Nephron (organoid): ENCODE measurements around the gene DENND2C.

Source experiments
- H3K27ac Mint-ChIP-seq, 3 experiments: 2 replicates each; pipeline ENCODE4 v1.8.0; 2020; ENCODE audit warnings: mixed read lengths in 3 of 3, mild to moderate bottlenecking in 2 of 3, moderate library complexity in 1 of 3
- H3K27me3 Mint-ChIP-seq: 2 replicates; pipeline ENCODE4 v1.8.0; 2021; ENCODE audit warnings: low read depth, mild to moderate bottlenecking, moderate library complexity, mixed read lengths
- H3K36me3 Mint-ChIP-seq: 2 replicates; pipeline ENCODE4 v1.8.0; 2020; ENCODE audit warnings: low read depth, mixed read lengths
- H3K4me1 Mint-ChIP-seq: 2 replicates; pipeline ENCODE4 v1.8.0; 2020; ENCODE audit warnings: mixed read lengths
- H3K4me3 Mint-ChIP-seq, 3 experiments: 2 replicates each; pipeline ENCODE4 v1.8.0; 2020; ENCODE audit warnings: mild to moderate bottlenecking in 3 of 3, mixed read lengths in 3 of 3, moderate library complexity in 2 of 3
- H3K9me3 Mint-ChIP-seq: 2 replicates; pipeline ENCODE4 v1.8.0; 2020; ENCODE audit warnings: mixed read lengths
- CTCF ChIP-seq, 3 experiments: fragments of 200-600 bp; sonication (generic); IDR thresholded peaks; one replicate each; pipeline ENCODE4 v1.5.0; 2021; ENCODE audit warnings: antibody characterized with exemption in 3 of 3; ENCODE audit not compliant: unreplicated experiment in 3 of 3

The DENND2C gene

DNA sequence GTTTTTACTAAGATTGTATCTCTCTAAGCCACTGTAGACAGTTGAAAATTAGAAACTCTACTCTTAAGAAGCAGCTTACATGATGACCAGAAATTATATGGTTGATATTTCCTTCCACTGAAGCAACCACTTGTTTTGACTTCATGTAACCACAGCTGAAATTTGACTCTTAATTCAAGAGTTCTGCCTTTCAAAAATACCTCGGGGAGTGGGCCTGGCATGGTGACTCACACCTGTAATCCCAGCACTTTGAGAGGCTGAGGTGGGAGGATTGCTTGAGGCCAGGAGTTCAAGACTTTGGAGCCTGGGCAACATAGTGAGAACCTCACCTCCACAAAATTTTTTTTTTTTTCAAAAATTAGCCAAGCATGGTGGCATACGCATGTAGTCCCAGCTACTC is 21.2 kb upstream of the DENND2C start:
- H3K9me3 Mint-ChIP-seq: no peaks in the 10 kb centered on the region
- peaks cover 12% of the 10 kb centered on the region for H3K27me3 Mint-ChIP-seq
- H3K4me3 Mint-ChIP-seq: no peak overlapping the region
- no peak for TF ChIP-seq CTCF (IDR thresholded peaks at IDR 0.05; ENCODE audit: unreplicated experiment in 3 of 3)
- H3K36me3 Mint-ChIP-seq: no peaks in the 10 kb centered on the region
- H3K4me1 Mint-ChIP-seq: peaks cover 9% of the 10 kb centered on the region
- no peak overlapping the region for H3K27ac Mint-ChIP-seq

- Mint-ChIP-seq H3K27ac (no peak overlapping the region), H3K4me1 (peaks cover under 1% of the 10 kb centered on the region), H3K4me3 (no peak overlapping the region), H3K27me3 (peaks cover 18% of the 10 kb centered on the region), H3K36me3 (no peaks in the 10 kb centered on the region), H3K9me3 (no peaks in the 10 kb centered on the region)
- TF ChIP-seq CTCF (IDR thresholded peaks at IDR 0.05; ENCODE audit: unreplicated experiment in 3 of 3): no peak
These were observed 20.3 kb upstream of the DENND2C start for GRCh38 chr1:114690148-114690547.

DNA sequence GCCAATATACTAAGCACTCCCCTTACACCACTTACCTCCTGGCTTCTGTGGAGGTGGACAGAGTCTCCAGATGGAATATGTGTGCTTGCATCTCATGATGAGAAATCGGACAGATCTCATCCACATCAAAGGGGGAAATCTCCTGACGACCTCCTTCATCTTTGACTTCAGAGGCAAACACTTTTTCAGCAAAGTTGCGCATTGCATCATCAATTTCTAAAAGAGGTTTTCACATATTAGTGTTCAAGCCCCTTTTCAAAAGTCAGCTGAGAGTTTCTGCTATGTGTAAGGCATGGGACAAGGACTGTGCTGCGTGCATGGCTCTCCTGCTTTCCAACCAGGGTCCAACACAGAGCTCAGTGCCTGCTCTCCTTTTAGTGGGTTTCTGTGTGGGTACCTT is 18.7 kb upstream of the DENND2C start:
- TF ChIP-seq CTCF (IDR thresholded peaks at IDR 0.05; ENCODE audit: unreplicated experiment in 3 of 3): no peak
- Mint-ChIP-seq H3K4me3 (no peak overlapping the region), H3K9me3 (no peaks in the 10 kb centered on the region), H3K27me3 (peaks cover 19% of the 10 kb centered on the region), H3K4me1 (no peaks in the 10 kb centered on the region), H3K36me3 (no peaks in the 10 kb centered on the region), H3K27ac (no peak overlapping the region)

DNA sequence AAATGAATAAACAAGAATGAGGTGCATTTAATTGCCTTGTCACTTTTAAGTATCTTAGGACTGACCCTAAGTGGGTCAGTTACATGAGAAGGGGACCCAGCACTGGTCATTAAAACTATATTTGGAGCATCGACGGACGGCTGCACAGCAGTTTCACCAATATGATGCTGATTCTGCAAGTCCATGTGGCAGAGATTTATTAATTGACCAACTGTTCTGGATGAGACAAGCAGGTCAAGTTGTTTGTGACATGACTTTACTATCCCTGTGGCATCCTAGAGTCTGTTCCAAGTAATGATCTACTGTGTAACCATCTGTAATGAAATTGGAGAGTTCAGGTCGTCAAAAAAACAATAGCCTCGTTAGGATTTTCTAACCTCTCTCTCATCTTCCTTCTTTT is 16.0 kb upstream of the DENND2C start:
- Mint-ChIP-seq H3K36me3 (no peaks in the 10 kb centered on the region), H3K4me3 (no peak overlapping the region), H3K27ac (no peak overlapping the region), H3K27me3 (peaks cover 19% of the 10 kb centered on the region), H3K9me3 (no peaks in the 10 kb centered on the region), H3K4me1 (no peaks in the 10 kb centered on the region)
- no peak for TF ChIP-seq CTCF (IDR thresholded peaks at IDR 0.05; ENCODE audit: unreplicated experiment in 3 of 3)

- Mint-ChIP-seq H3K4me3 (no peak overlapping the region), H3K27ac (no peak overlapping the region), H3K27me3 (peaks cover 30% of the 10 kb centered on the region), H3K36me3 (no peaks in the 10 kb centered on the region), H3K9me3 (no peaks in the 10 kb centered on the region), H3K4me1 (no peaks in the 10 kb centered on the region)
- TF ChIP-seq CTCF (IDR thresholded peaks at IDR 0.05; ENCODE audit: unreplicated experiment in 3 of 3): no peak
These were observed 7.8 kb upstream of the DENND2C start for GRCh38 chr1:114677691-114678090.

- no peak overlapping the region for H3K27ac Mint-ChIP-seq
- no peak for TF ChIP-seq CTCF (IDR thresholded peaks at IDR 0.05; ENCODE audit: unreplicated experiment in 3 of 3)
- no peaks in the 10 kb centered on the region for H3K36me3 Mint-ChIP-seq
- H3K4me3 Mint-ChIP-seq: no peak overlapping the region
- no peaks in the 10 kb centered on the region for H3K9me3 Mint-ChIP-seq
- H3K4me1 Mint-ChIP-seq: no peaks in the 10 kb centered on the region
- peaks cover 35% of the 10 kb centered on the region for H3K27me3 Mint-ChIP-seq
These were observed 6.3 kb upstream of the DENND2C start for GRCh38 chr1:114676115-114676514.
